CD1c-positive myeloid dendritic cell (primary cell): ENCODE data around the gene NAA35.
"Not testable (repeated sequence)": the region's sequence is repeated elsewhere in the genome, so short reads cannot be mapped to it uniquely, and the experiment has no call there.

ENCODE experiments used
- DNase-seq: peaks from one replicate; pipeline ENCODE4 v3.0.0-alpha.2; 2016; ENCODE audit errors: extremely low spot score

NAA35 gene

GRCh38 chr9:85944672-85945071, 3.7 kb downstream of the NAA35 start:
- DNase-seq: no peak

GRCh38 chr9:85949586-85950335, 8.8 kb downstream of the NAA35 start:
- DNase-seq: no peak

DNA sequence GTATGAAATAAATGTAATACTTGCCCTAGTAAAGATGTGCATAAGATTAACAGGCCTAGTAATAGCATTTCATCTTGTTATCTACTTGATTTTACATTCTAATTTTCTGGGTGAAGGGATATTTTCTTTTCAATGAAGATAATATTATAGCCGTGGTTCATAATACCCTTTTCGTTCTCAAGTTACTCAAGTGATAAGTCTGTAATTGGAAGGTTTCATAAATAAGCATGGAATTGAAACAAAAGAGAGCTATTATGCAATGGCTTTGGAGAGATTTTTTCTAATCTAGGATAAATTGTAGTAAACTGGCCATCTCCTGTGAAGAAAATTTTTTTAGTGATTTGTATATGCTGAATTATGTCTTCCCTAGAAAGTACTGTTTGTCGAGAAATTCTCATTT, 19.0 kb downstream of the NAA35 start:
- no peak for DNase-seq

DNA sequence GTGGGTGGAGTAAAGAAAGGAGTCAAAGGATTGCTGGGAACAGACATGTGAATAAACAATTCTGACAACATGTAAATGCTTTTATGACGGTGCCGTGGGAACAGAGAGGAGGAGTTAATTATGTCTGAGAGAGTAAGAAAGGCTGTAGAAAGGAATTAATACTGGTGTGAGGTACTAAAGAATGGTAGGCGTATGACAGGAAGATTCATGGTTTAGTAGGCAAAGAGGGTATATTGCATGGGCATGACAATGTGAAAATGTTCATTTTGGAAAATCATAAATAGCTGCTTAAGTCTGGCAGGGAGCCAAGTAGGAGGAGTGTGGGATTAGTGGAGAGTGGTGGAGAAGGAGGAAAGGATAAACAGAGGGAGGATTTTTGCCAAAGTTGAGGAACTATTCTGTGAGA, 19.7 kb downstream of the NAA35 start:
- no peak for DNase-seq

- no peak for DNase-seq
These were observed 23.6 kb downstream of the NAA35 start for GRCh38 chr9:85964526-85964925.

- no peak for DNase-seq
These were observed 24.0 kb downstream of the NAA35 start for GRCh38 chr9:85964949-85965348.

GRCh38 chr9:85969727-85970126, 28.8 kb downstream of the NAA35 start:
- DNase-seq: no peak

DNA sequence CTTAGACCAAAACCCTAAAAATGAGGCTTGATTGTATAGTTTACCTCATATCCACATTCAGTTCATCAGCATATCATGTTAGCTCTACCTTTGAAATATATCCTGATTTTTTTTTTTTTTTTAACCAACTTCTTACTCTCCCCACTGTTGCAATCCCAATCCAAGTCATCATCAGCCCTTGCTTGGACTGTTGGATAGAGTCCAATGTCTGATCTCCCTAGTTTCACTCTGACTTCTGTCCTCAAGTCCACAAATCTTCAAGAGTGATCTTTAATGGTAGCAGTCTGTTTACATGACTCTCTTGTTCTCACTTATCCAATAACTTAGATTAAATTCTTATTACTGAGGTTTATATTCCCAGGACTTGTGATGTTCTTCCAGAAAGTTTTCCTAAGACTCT, 30.8 kb downstream of the NAA35 start:
- DNase-seq: no peak

GRCh38 chr9:85973238-85973637, 32.3 kb downstream of the NAA35 start:
- no peak for DNase-seq

DNA sequence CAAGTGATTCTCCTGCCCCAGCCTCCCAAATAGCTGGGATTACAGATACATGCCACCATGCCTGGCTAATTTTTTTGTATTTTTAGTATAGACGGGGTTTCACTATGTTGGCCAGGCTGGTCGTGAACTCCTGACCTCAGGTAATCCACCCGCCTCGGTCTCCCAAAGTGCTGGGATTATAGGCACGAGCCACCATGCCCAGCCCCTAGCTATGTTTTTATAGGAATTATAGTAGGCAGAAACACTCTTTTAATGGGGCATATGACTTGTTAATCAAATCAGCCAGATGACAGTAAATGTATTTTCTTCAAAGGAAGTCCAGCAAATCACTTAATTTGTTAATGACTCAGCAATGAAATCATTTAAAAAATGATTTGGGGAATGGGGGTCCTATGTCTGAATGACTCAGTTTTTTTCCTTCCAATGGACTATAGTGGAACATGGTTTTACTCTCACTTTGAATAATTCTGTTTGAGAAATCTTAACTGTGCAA, 33.2 kb downstream of the NAA35 start:
- not testable (repeated sequence) for DNase-seq

GRCh38 chr9:85978496-85978895, 37.5 kb downstream of the NAA35 start:
- DNase-seq: no peak

DNA sequence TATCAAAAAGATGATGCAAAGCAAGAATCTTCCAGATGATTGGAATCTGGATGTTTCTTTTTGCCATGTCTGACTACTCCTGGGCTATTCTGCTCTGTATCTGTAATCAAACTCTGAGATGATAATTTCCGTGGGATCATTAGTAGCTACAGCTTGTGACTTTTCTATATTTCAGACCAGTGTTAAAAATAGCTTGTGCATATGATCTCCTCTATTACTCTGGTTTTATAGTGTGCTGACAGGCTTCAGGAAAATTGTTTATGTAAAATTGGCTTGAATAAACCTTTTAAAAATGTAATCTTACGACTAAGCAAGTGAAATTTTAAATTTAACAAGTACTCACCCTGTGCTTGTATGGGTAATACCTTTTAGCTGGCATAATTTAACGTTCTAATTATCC, 40.4 kb downstream of the NAA35 start:
- DNase-seq: no peak

DNA sequence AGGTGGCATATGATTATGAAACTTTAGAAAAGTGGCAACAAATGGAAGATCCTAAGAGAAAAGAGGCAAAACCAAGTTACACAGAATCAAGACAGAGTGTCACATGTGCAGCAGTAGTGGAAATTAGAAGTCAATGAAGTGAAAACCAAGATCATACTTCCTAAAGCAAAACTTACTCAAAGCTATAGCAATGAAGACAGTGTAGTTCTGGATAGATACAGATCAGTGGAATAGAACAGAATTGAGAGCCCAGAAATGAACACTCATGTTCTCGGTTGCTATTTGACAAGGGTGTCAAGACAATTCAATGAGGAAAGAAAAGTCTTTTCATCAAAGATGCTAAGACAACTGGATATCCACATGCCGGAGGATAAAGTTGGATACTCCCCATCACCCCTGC, 43.5 kb downstream of the NAA35 start:
- DNase-seq: no peak

DNA sequence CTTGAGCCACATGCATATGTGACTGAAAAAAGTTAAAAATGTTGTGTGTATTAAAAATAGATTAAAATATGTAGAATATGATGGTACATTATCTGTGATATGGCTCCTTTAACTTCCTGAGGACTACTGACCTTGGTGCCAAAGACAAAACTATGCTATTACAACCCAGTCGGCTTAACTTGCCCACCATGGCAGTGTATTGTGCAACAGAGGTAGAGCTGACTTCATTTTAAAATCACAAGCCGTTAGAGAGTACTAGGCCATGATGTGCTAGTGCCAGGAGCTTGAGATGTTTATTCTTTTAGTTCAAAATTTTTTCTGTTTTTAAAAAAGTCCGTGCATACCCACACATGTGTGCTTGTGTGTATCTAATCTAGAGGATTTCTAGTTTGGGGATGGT, 46.3 kb downstream of the NAA35 start:
- DNase-seq: no peak

DNA sequence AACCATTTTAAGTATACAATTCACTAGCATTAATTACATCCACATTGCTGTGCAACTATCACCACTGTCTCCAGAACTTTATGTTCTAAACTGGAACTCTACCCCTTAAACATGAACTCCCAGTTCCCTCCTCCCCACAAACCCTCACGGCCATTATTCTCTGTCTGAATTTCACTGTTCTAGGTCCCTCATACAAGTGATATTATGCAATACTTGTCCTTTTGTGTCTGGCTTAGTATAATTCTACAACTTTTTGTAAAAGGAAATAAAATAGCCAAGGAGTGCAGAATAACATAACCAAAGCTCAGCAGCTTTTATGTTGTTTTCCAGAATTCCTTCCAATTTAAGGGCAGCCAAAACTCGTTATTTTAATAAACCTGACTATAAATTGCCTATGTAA, 53.2 kb downstream of the NAA35 start:
- DNase-seq: no peak

DNA sequence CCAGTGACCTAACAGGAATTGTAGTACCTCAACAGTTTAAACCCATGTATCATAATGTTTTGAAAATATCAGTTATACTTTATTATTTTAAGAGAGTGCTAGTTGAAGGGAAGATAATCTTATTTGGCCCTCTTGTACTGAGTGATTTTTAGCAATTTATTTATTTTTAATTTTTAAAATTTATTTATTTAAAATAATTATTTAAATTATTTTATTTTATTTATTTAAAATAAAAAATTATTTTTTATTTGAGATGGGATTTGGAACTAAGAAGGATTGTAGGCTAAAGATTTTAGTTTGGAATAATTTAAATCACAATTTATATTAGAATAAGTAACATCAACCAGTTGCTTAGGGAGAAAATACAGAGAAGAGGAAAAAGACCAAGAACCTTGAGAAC, 54.2 kb downstream of the NAA35 start:
- no peak for DNase-seq

DNA sequence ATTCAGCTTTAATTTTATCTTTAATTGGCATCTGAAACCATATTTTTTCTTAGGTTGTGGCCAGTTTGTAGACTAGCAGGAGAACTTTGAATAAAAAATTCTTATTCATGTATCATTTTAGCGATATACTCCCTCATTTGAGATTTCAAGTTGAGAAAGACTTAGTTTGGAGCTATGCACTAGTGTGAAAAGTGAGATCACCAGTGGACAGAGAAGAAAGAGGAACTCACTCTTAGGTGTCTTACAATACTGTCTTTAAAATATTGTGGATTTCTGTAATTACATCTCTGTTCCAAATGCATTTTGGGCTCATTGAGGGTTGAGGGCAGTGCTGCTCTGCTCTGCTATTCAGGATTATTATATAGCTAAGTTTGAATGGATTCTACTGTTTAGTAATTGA, 54.7 kb downstream of the NAA35 start:
- no peak for DNase-seq

GRCh38 chr9:86005253-86005775, 64.4 kb downstream of the NAA35 start:
- no peak for DNase-seq

GRCh38 chr9:86009133-86009532, 68.2 kb downstream of the NAA35 start:
- DNase-seq: no peak

GRCh38 chr9:86020731-86021130, 79.8 kb downstream of the NAA35 start:
- DNase-seq: no peak

DNA sequence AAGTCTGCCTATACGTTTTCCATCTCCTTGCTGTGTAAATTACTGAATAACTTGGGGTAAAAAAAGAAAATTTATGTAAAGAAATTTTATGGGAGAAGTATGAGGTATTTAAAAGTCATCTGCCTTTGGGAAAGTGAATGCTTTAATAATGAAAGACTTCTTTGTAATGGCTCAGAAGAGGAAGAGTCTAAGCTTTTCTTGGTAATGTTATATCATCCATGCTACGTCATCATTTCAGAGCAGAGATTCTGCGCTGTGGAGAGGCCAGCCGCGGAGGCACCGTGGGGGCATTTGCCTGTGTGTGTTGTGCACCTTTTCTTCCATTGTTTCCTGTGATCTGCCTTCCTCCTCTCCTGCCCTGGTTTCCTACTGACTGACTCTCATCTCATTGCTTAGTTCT, 80.2 kb downstream of the NAA35 start:
- no peak for DNase-seq

DNA sequence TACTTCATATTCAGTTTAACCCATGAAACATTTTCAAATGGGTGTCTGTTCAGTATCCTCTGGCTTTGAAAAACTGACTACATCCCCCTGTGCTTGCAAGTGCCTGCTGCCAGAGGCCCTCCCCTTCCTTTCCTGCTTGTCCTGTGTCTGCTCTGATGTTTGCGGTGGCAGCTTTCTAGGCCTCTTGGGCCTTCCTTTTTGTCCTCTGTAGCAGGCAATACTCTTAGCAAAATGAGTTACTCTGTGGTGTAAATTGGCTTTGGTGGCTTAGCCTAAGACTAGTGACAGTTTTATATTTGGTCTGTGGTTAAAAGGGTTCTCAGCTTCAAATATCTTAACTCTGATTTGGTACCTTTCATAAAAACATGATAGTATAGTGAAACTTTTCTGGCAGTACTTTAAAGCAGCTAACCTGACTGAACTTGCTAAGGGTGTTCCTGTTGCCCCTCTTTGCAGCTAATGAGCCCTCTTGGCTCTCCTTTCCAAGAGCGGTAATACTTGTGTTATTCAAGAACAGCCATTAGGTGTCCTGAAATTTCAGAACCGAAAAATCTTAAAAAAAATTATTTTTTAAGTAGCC, 81.8 kb downstream of the NAA35 start:
- no peak for DNase-seq

DNA sequence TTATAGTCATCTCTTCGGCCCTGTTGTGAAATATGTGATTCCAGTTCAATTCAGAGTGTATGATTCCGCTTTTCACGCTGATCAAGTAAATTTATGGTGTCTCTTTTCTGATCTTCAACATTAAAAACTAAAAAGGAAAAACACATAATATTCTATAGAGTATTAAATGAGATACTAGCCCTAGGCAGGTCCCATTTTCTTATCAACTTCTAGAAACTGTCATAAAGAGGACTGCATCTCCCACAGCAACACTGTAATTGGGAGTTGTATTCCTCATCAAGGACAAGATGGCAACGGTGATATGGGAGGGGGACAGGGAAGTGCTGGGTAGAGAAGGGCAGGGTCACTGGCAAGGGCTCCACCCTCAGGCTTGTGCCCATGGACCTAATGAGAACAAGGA, 86.8 kb downstream of the NAA35 start:
- no peak for DNase-seq
